Astrocyte of the cerebellum (primary cell): ENCODE measurements around the gene PCSK1.

Experiments
- DNase-seq: peaks from one replicate; pipeline ENCODE4 v3.0.0-alpha.2; 2011; ENCODE audit warnings: low read depth
- H3K4me3 ChIP-seq: 2 replicates; pipeline ENCODE4 v1.5.1; 2011; ENCODE audit warnings: mild to moderate bottlenecking, low read depth, low read length, moderate library complexity
- in situ Hi-C: cut with HindIII; loops from 2 replicates; pipeline ENCODE4 v1.10.0; 2017; ENCODE audit warnings: low sequenced_read_pairs
- TF ChIP-seq, protein P1 (sequence below): IDR thresholded peaks from 2 replicates; pipeline ENCODE4 v1.5.1; 2012; ENCODE audit warnings: low read length, low read depth, moderate library complexity, mild to moderate bottlenecking; ENCODE audit errors: missing control alignments

The PCSK1 gene

GRCh38 chr5:96473155-96473554 lies 40.1 kb upstream of the PCSK1 start:
- in situ Hi-C loops = no loop called here
- TF ChIP-seq, protein P1, sequence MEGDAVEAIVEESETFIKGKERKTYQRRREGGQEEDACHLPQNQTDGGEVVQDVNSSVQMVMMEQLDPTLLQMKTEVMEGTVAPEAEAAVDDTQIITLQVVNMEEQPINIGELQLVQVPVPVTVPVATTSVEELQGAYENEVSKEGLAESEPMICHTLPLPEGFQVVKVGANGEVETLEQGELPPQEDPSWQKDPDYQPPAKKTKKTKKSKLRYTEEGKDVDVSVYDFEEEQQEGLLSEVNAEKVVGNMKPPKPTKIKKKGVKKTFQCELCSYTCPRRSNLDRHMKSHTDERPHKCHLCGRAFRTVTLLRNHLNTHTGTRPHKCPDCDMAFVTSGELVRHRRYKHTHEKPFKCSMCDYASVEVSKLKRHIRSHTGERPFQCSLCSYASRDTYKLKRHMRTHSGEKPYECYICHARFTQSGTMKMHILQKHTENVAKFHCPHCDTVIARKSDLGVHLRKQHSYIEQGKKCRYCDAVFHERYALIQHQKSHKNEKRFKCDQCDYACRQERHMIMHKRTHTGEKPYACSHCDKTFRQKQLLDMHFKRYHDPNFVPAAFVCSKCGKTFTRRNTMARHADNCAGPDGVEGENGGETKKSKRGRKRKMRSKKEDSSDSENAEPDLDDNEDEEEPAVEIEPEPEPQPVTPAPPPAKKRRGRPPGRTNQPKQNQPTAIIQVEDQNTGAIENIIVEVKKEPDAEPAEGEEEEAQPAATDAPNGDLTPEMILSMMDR = no peak
- no peak overlapping the region for H3K4me3 ChIP-seq
- no peak for DNase-seq

DNA sequence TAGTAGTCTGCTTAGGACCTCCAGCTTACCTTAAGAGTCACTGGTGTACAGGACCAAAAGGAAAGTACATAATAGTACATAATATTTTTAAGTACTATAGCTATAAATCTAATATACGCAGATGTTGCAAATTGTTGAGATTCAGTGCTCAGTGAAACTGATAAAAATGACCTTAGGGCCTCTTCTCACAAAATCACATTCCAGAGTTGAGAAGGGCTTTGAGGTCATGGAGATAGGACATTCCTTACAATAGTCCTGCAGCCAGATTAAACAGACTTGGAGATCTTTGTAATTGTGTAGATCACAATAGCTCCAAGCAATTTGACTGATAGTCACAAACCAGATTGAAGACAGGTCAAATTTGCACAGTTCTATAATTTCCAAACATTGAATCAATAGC lies 37.7 kb upstream of the PCSK1 start:
- TF ChIP-seq, protein P1 = no peak
- H3K4me3 ChIP-seq = no peak overlapping the region
- no peak for DNase-seq
- in situ Hi-C loops = no loop called here

- in situ Hi-C loops = no loop called here
- DNase-seq = no peak
- no peak overlapping the region for H3K4me3 ChIP-seq
- TF ChIP-seq, protein P1 = no peak
These were observed 35.9 kb upstream of the PCSK1 start for GRCh38 chr5:96468956-96469355.

DNA sequence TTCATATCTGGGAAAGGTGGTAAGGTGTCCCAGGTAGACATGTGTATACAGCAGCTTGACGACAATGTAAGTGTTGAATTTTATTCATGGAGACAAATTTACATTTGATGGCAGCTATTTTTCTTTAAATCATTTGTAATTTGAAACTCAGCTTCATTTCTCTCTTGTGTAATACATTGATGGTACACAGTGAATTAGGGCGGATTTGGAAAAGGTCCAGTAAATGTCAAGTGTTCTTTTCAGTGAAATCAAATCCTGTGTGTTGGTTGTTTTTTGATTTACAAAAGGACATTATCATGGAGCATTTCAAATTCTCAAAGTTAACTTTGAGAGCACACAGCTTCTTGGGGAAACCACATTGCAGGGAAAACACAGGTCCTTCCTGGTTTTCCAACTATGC lies 30.0 kb upstream of the PCSK1 start:
- in situ Hi-C loops = no loop called here
- TF ChIP-seq, protein P1 = no peak
- H3K4me3 ChIP-seq = no peak overlapping the region
- DNase-seq = no peak

DNA sequence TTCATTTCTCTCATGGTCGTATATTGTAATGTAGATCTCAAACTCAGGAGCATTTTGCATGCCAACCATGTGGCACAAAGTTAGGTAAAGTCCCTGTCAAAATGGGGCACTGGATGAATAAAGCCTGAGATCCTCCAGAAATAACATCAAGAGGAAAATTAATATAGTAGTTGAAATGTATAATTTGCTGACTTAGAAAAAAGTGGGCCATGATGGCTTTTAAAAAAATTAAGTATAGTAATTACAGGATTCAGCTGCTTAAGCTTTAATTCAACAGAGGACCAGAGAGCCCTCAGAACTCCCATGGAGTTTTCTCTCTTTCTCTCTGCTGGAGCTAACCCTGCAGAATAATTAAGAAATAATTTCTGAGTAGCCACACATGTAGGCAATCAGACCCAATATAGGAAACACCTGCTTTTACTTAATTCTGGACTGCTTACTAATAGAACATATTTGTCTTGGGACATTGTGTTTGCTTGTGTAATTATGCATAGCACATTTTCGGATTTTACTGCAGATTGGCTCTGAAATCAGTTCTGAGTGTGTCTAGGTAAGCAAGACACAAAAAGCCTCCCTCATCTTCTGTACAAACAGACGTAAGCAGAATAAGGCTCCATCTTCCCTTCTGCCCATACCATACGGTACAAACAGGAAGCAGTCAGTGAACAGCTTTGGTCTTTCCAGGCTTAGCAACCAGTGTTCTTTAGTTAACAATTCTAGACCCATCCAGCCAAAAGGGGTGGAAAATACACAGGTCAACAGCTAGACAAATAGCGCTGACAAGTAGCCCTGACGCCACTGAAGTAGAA lies 26.5 kb upstream of the PCSK1 start:
- no peak for DNase-seq
- in situ Hi-C loops = no loop called here
- TF ChIP-seq, protein P1 = no peak
- H3K4me3 ChIP-seq = no peak overlapping the region

GRCh38 chr5:96458176-96458575 lies 25.1 kb upstream of the PCSK1 start:
- in situ Hi-C loops = no loop called here
- no peak for DNase-seq
- TF ChIP-seq, protein P1 = no peak
- H3K4me3 ChIP-seq = no peak overlapping the region
